ENCODE results near the gene FAM53A. TPM values are rescaled to one million over a fixed set of nuclear protein-coding genes. Genes with fewer than 3 reads are reported as not detected.

The FAM53A gene
- total RNA-seq, 1 experiment from 2014 or later = 3.1 TPM

DNA sequence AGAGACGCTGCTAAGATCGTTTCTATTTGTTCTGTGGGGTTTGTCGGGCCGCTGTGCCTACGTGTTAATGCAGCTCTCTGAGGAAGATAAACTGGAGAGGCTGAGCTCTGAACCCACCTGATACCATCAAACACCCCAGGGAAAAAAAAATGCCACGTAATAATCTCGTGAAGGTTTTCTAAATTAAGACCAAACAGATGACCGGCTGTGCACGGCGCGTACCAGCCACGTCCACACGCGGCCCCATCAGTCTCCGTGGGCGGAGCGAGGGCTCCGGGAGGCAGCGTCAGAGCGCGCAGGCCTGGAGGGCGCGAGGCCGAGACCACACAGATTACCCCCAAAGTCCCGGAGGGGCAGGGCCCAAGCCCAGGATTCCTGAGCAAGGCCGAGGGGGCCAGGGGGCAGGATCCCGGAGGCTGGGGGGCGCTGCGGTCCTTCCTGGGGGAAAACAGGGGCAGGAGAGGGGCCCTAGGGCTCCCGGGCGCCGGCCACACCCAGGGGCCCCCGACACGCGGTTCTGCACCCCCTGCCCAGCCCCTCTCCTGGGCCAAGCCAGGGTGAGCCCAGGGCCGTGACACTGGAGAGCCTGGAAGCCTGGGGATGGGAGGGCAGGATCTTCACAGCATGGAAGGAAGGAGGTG lies 91.9 kb downstream of the FAM53A start:
- no peak overlapping the region for H3K4me3 ChIP-seq (ENCODE audit: low read length)
- no peak for TF ChIP-seq EZH2 (IDR thresholded peaks at IDR 0.05; ENCODE audit: low read length, unreplicated experiment)
- TF ChIP-seq EZH2phosphoT487 (IDR thresholded peaks at IDR 0.05; ENCODE audit: borderline replicate concordance, low read length) = no peak
- TF ChIP-seq, protein P1, sequence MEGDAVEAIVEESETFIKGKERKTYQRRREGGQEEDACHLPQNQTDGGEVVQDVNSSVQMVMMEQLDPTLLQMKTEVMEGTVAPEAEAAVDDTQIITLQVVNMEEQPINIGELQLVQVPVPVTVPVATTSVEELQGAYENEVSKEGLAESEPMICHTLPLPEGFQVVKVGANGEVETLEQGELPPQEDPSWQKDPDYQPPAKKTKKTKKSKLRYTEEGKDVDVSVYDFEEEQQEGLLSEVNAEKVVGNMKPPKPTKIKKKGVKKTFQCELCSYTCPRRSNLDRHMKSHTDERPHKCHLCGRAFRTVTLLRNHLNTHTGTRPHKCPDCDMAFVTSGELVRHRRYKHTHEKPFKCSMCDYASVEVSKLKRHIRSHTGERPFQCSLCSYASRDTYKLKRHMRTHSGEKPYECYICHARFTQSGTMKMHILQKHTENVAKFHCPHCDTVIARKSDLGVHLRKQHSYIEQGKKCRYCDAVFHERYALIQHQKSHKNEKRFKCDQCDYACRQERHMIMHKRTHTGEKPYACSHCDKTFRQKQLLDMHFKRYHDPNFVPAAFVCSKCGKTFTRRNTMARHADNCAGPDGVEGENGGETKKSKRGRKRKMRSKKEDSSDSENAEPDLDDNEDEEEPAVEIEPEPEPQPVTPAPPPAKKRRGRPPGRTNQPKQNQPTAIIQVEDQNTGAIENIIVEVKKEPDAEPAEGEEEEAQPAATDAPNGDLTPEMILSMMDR (conservative IDR thresholded peaks at IDR 0.05; ENCODE audit: low read depth, low read length) = no peak
- no peaks in the 10 kb centered on the region for H3K9me3 ChIP-seq (ENCODE audit: low read length)
- no peaks in the 10 kb centered on the region for H3K27me3 ChIP-seq (ENCODE audit: low read length)
- ChIA-PET POLR2A (ENCODE audit: unreplicated experiment) (no interaction called here), CTCF (no interaction called here)
- H3K9ac ChIP-seq (ENCODE audit: low read length) = no peak overlapping the region
- H3K79me2 ChIP-seq (ENCODE audit: low read length) = no peaks in the 10 kb centered on the region
- H3K4me1 ChIP-seq (ENCODE audit: insufficient read depth, low read length) = no peaks in the 10 kb centered on the region
- no peak overlapping the region for H3K4me2 ChIP-seq (ENCODE audit: low read length)
- H4K20me1 ChIP-seq (ENCODE audit: low read length) = no peaks in the 10 kb centered on the region
- intact Hi-C loops (cut with micrococcal nuclease) = no loop called here
- H2AFZ ChIP-seq (ENCODE audit: low read length) = no peak overlapping the region
- H3F3A ChIP-seq (ENCODE audit: low read length, unreplicated experiment) = no peaks in the 10 kb centered on the region
- H3K27ac ChIP-seq (ENCODE audit: low read length) = no peak overlapping the region
- no TSS peak for BruUV-seq (replicated peaks)
- ATAC-seq (no peak), DNase-seq (no peak)
- H3K36me3 ChIP-seq (ENCODE audit: low read depth, low read length) = no peaks in the 10 kb centered on the region
- H3K9me2 ChIP-seq (replicated peaks; ENCODE audit: low read length) = no peaks in the 10 kb centered on the region

DNA sequence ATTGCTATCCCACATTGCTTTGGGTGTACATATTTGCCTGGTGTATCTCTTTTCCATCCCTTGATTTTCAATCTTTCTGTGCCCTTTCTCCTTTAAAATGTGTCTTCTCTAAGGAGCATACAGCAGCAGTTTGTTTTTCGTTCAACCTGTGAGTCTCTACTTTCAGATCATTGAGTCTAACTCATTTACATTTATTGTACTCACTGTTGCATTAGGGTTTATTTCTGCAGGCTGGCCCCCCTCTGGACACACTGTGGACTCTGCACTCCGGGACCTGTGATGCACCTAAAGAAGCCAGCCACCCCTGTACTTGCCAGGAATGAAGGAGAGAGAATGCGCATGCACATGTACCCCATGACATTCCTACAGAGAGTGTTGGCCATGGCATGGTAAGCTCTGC lies 93.0 kb downstream of the FAM53A start:
- DNase-seq = no peak

DNA sequence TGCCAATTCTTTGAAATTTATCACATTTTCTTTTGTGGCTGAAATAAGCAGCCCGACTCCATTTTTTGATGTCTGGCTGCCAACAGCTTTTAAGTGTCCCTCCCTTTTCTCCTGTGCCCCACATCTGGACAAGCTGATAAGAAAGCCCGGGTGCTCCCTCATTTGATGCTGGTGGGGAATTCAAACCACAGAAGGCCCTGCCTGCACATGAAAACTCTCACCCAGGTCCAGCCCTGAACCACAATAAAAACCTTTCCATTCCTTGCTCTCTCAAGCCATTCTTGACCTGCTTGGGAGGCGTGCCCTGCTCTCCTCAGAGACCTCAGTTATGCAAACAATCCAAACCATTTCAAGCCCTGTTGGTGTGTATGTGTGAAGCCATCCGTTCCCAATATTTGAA lies 93.9 kb downstream of the FAM53A start:
- TF ChIP-seq EZH2 (IDR thresholded peaks at IDR 0.05; ENCODE audit: low read length, unreplicated experiment) (no peak), EZH2phosphoT487 (IDR thresholded peaks at IDR 0.05; ENCODE audit: borderline replicate concordance, low read length) (no peak)
- TF ChIP-seq, protein P1 (conservative IDR thresholded peaks at IDR 0.05; ENCODE audit: low read depth, low read length) = no peak
- no peak for ATAC-seq
- H3K4me2 ChIP-seq (ENCODE audit: low read length) = no peak overlapping the region
- H3K4me1 ChIP-seq (ENCODE audit: insufficient read depth, low read length) = no peaks in the 10 kb centered on the region
- H3K9ac ChIP-seq (ENCODE audit: low read length) = no peak overlapping the region
- no peak overlapping the region for H2AFZ ChIP-seq (ENCODE audit: low read length)
- intact Hi-C loops (cut with micrococcal nuclease) = no loop called here
- no peaks in the 10 kb centered on the region for H3K36me3 ChIP-seq (ENCODE audit: low read depth, low read length)
- CTCF ChIA-PET = no interaction called here
- H3F3A ChIP-seq (ENCODE audit: low read length, unreplicated experiment) = no peaks in the 10 kb centered on the region
- H3K4me3 ChIP-seq (ENCODE audit: low read length) = no peak overlapping the region
- DNase-seq = no peak
- no peak overlapping the region for H3K27ac ChIP-seq (ENCODE audit: low read length)
- POLR2A ChIA-PET (ENCODE audit: unreplicated experiment) = no interaction called here
- no TSS peak for BruUV-seq (replicated peaks)
- no peaks in the 10 kb centered on the region for H3K9me3 ChIP-seq (ENCODE audit: low read length)
- H3K79me2 ChIP-seq (ENCODE audit: low read length) = no peaks in the 10 kb centered on the region
- no peaks in the 10 kb centered on the region for H4K20me1 ChIP-seq (ENCODE audit: low read length)
- H3K27me3 ChIP-seq (ENCODE audit: low read length) = no peaks in the 10 kb centered on the region
- H3K9me2 ChIP-seq (replicated peaks; ENCODE audit: low read length) = no peaks in the 10 kb centered on the region

More for the DNA sequence above, 93.0 kb downstream of the FAM53A start:
- no peaks in the 10 kb centered on the region for H4K20me1 ChIP-seq (ENCODE audit: low read length)
- no peaks in the 10 kb centered on the region for H3K9me2 ChIP-seq (replicated peaks; ENCODE audit: low read length)
- H3K27ac ChIP-seq (ENCODE audit: low read length) = no peak overlapping the region
- ChIA-PET POLR2A (ENCODE audit: unreplicated experiment) (no interaction called here), CTCF (no interaction called here)
- H3K9ac ChIP-seq (ENCODE audit: low read length) = no peak overlapping the region
- H3K4me3 ChIP-seq (ENCODE audit: low read length) = no peak overlapping the region
- H3K79me2 ChIP-seq (ENCODE audit: low read length) = no peaks in the 10 kb centered on the region
- BruUV-seq (replicated peaks) = no TSS peak
- H3K4me2 ChIP-seq (ENCODE audit: low read length) = no peak overlapping the region
- H3K9me3 ChIP-seq (ENCODE audit: low read length) = no peaks in the 10 kb centered on the region
- H2AFZ ChIP-seq (ENCODE audit: low read length) = no peak overlapping the region
- H3F3A ChIP-seq (ENCODE audit: low read length, unreplicated experiment) = no peaks in the 10 kb centered on the region
- H3K27me3 ChIP-seq (ENCODE audit: low read length) = no peaks in the 10 kb centered on the region
- no peak for ATAC-seq
- no peak for TF ChIP-seq EZH2phosphoT487 (IDR thresholded peaks at IDR 0.05; ENCODE audit: borderline replicate concordance, low read length)
- TF ChIP-seq, protein P1 (conservative IDR thresholded peaks at IDR 0.05; ENCODE audit: low read depth, low read length) = no peak
- TF ChIP-seq EZH2 (IDR thresholded peaks at IDR 0.05; ENCODE audit: low read length, unreplicated experiment) = no peak
- no peaks in the 10 kb centered on the region for H3K4me1 ChIP-seq (ENCODE audit: insufficient read depth, low read length)
- no peaks in the 10 kb centered on the region for H3K36me3 ChIP-seq (ENCODE audit: low read depth, low read length)
- intact Hi-C loops (cut with micrococcal nuclease) = no loop called here

All from PC-3 (cell line).